ENCODE data around the gene KRTAP1-1. TPM values are rescaled to one million over a fixed set of nuclear protein-coding genes. Genes with fewer than 3 reads are reported as not detected.

Gene KRTAP1-1
- total RNA-seq, 3 donors from 2014 or later, result not detected

- intact Hi-C loops (cut with DNase I, micrococcal nuclease), result no loop called here
- ATAC-seq (no peak), DNase-seq (no peak)
- no peaks in the 10 kb centered on the region for H3K4me1 ChIP-seq (ENCODE audit: low read depth)
- no peak overlapping the region for H3K4me3 ChIP-seq
- H3K9me3 ChIP-seq, result no peaks in the 10 kb centered on the region
- H3K36me3 ChIP-seq (ENCODE audit: low read depth), result no peaks in the 10 kb centered on the region
- TF ChIP-seq CTCF (IDR thresholded peaks at IDR 0.05), result no peak
These were observed 20.9 kb downstream of the KRTAP1-1 start for GRCh38 chr17:41020336-41020735.

DNA sequence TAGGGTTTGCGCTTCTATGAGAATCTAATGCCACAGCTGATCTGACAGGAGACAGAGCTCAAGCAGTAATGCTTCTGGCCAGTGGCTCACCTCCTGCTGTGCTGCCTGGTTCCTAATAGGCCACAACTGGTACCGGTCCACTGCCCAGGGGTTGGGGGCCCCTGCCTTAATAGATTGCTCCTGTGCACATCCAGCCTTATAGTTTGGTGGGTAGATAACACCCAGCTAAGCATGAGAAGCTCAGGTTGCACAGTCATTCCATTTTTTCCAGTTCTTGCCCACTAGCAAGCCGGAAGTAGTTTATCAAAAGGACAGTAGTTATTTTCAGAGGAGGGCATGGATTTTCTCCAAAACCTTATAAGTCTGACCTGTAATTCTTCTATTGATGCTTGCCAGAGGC, 21.8 kb downstream of the KRTAP1-1 start:
- TF ChIP-seq CTCF (IDR thresholded peaks at IDR 0.05), result no peak
- H3K9me3 ChIP-seq, result no peaks in the 10 kb centered on the region
- DNase-seq (no peak), ATAC-seq (no peak)
- H3K36me3 ChIP-seq (ENCODE audit: low read depth), result no peaks in the 10 kb centered on the region
- intact Hi-C loops (cut with DNase I, micrococcal nuclease), result no loop called here
- no peak overlapping the region for H3K4me3 ChIP-seq
- no peaks in the 10 kb centered on the region for H3K4me1 ChIP-seq (ENCODE audit: low read depth)

GRCh38 chr17:41018541-41018940, 22.7 kb downstream of the KRTAP1-1 start:
- H3K36me3 ChIP-seq (ENCODE audit: low read depth), result no peaks in the 10 kb centered on the region
- intact Hi-C loops (cut with DNase I, micrococcal nuclease), result no loop called here
- H3K9me3 ChIP-seq, result no peaks in the 10 kb centered on the region
- ATAC-seq (no peak), DNase-seq (no peak)
- no peaks in the 10 kb centered on the region for H3K4me1 ChIP-seq (ENCODE audit: low read depth)
- H3K4me3 ChIP-seq, result no peak overlapping the region
- no peak for TF ChIP-seq CTCF (IDR thresholded peaks at IDR 0.05)

GRCh38 chr17:41016578-41017215, 24.6 kb downstream of the KRTAP1-1 start:
- H3K4me3 ChIP-seq, result no peak overlapping the region
- no peak for TF ChIP-seq CTCF (IDR thresholded peaks at IDR 0.05)
- no peak for ATAC-seq
- intact Hi-C loops (cut with DNase I, micrococcal nuclease), result no loop called here
- H3K4me1 ChIP-seq (ENCODE audit: low read depth), result no peaks in the 10 kb centered on the region
- no peaks in the 10 kb centered on the region for H3K9me3 ChIP-seq
- H3K36me3 ChIP-seq (ENCODE audit: low read depth), result no peaks in the 10 kb centered on the region
- no peak for DNase-seq

DNA sequence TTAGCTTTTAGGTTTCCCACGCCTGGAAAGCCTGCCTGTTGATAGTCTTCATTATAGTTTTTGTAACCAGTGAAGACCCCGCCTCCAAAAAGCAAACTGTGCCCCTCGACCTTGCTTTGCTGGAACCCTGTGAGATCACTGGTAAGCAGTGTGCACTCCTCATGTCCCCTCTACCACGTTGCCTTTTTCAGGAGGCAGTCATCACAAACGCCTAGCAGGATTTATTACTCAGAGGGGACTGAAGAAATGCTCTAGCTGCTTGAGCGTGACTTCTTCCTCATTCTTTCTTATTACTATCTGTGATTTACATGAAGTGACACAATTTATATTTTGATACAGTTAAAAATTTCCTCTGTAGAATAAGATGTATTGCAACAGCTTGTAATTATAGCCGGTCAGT, 25.8 kb downstream of the KRTAP1-1 start:
- no peaks in the 10 kb centered on the region for H3K4me1 ChIP-seq (ENCODE audit: low read depth)
- intact Hi-C loops (cut with DNase I, micrococcal nuclease), result no loop called here
- H3K9me3 ChIP-seq, result no peaks in the 10 kb centered on the region
- no peak for ATAC-seq
- no peaks in the 10 kb centered on the region for H3K36me3 ChIP-seq (ENCODE audit: low read depth)
- TF ChIP-seq CTCF (IDR thresholded peaks at IDR 0.05), result no peak
- no peak overlapping the region for H3K4me3 ChIP-seq
- no peak for DNase-seq

GRCh38 chr17:41013606-41014005, 27.6 kb downstream of the KRTAP1-1 start:
- Histone ChIP-seq H3K9me3 (no peaks in the 10 kb centered on the region), H3K36me3 (ENCODE audit: low read depth) (no peaks in the 10 kb centered on the region), H3K4me3 (no peak overlapping the region), H3K4me1 (ENCODE audit: low read depth) (no peaks in the 10 kb centered on the region)
- intact Hi-C loops (cut with DNase I, micrococcal nuclease), result no loop called here
- DNase-seq, result no peak
- no peak for TF ChIP-seq CTCF (IDR thresholded peaks at IDR 0.05)
- no peak for ATAC-seq
